ENCODE data around the gene APOM. TPM values are rescaled to one million over a fixed set of nuclear protein-coding genes. Genes with fewer than 3 reads are reported as not detected.
A peak's percentile ranks its signal among the peaks of the same experiment; 100 is the strongest.

Gene APOM
- total and polyA plus RNA-seq, 9 donors = 1.3 to 7.7 (median 4.0) TPM

- H3K27me3 ChIP-seq = no peaks in the 10 kb centered on the region
- H3K36me3 ChIP-seq = no peaks in the 10 kb centered on the region
- H3K27ac ChIP-seq = peak overlapping the region in 1 of 2 donors; percentile 27
- intact Hi-C loops (cut with DNase I) = no loop called here
- 62 to 69% (median 63%) methylated on average over 12 of the region's 12 CpGs for WGBS, 3 donors
- no peak overlapping the region for H3K4me3 ChIP-seq
- TF ChIP-seq EP300 (IDR thresholded peaks at IDR 0.05) (no peak), CTCF (IDR thresholded peaks at IDR 0.05) (no peak), POLR2A (IDR thresholded peaks at IDR 0.05) (no peak)
- H3K9me3 ChIP-seq = no peaks in the 10 kb centered on the region
- no peak for DNase-seq
- peaks cover 25% of the 10 kb centered on the region for H3K4me1 ChIP-seq (ENCODE audit: insufficient read depth)
Observed at GRCh38 chr6:31661262-31662123, 5.8 kb downstream of the APOM start.

GRCh38 chr6:31662124-31662723 lies 6.5 kb downstream of the APOM start:
- no peak overlapping the region for H3K27ac ChIP-seq
- WGBS, 3 donors = 83 to 85% (median 84%) methylated on average over 12 of the region's 12 CpGs
- no peaks in the 10 kb centered on the region for H3K9me3 ChIP-seq
- no peaks in the 10 kb centered on the region for H3K36me3 ChIP-seq
- no peak overlapping the region for H3K4me3 ChIP-seq
- H3K27me3 ChIP-seq = no peaks in the 10 kb centered on the region
- intact Hi-C loops (cut with DNase I) = no loop called here
- peak in 2 of 5 donors; percentile 41 to 46 for DNase-seq
- no peak for TF ChIP-seq POLR2A (IDR thresholded peaks at IDR 0.05)
- TF ChIP-seq EP300 (IDR thresholded peaks at IDR 0.05) = no peak
- TF ChIP-seq CTCF (IDR thresholded peaks at IDR 0.05) = no peak
- peaks cover 26% of the 10 kb centered on the region for H3K4me1 ChIP-seq (ENCODE audit: insufficient read depth)

GRCh38 chr6:31663126-31663960 lies 7.6 kb downstream of the APOM start:
- intact Hi-C loops (cut with DNase I) = no loop called here
- Histone ChIP-seq H3K9me3 (no peaks in the 10 kb centered on the region), H3K4me1 (ENCODE audit: insufficient read depth) (peaks cover 25% of the 10 kb centered on the region), H3K27ac (peak overlapping the region; percentile 85 to 90), H3K4me3 (peak overlapping the region; percentile 78), H3K36me3 (no peaks in the 10 kb centered on the region), H3K27me3 (no peaks in the 10 kb centered on the region)
- 34 to 46% (median 40%) methylated on average over 9 of the region's 9 CpGs for WGBS, 3 donors
- DNase-seq = no peak
- TF ChIP-seq EP300 (IDR thresholded peaks at IDR 0.05) (no peak), POLR2A (IDR thresholded peaks at IDR 0.05) (no peak), CTCF (IDR thresholded peaks at IDR 0.05) (no peak)

Data from ovary (tissue), 9 donors.